Caco-2 (cell line): ENCODE data around the gene ARHGAP21. TPM values are rescaled to one million over a fixed set of nuclear protein-coding genes. Genes with fewer than 3 reads are reported as not detected.

Experiments used
- BruUV-seq: library from RNA; stranded (reverse); fragments of 400-500 nt; replicated peaks from 2 replicates; lab custom pipeline; 2021; lab: Mats Ljungman, UMichigan
- CTCF ChIA-PET: fragments of 300-600 bp; sonication (Branson Sonifier 250); formaldehyde crosslinking; loops from one replicate; lab custom pipeline; 2022; ENCODE audit warnings: antibody characterized with exemption; lab: Charles Lee
- POLR2A ChIA-PET: fragments of 300-600 bp; sonication (Branson Sonifier 250); formaldehyde crosslinking; loops from one replicate; lab custom pipeline; 2022; ENCODE audit warnings: antibody characterized with exemption; lab: Charles Lee
- DNase-seq, 2 experiments: peaks; one replicate each; pipeline versions ENCODE4 v3.0.0 to v3.0.0-alpha.2; 2020 to 2022
- H3K27me3 ChIP-seq: replicated peaks from 2 replicates; pipeline ENCODE4 v1.6.0; 2011; ENCODE audit warnings: low read length; ENCODE audit not compliant: control insufficient read depth, insufficient read depth
- H3K36me3 ChIP-seq: 2 replicates; pipeline ENCODE4 v1.5.1; 2011; ENCODE audit warnings: low read length; ENCODE audit not compliant: control insufficient read depth, insufficient read depth
- H3K4me1 ChIP-seq: fragments of 250-450 bp; sonication (Bioruptor Pico); 2 replicates; pipeline ENCODE4 v1.5.1; 2020; ENCODE audit warnings: mild to moderate bottlenecking
- H3K4me3 ChIP-seq: 2 replicates; pipeline ENCODE4 v1.5.1; 2011; ENCODE audit warnings: low read depth, mild to moderate bottlenecking, control low read depth, low read length
- H3K9me3 ChIP-seq: fragments of 250-450 bp; sonication (Bioruptor Pico); 2 replicates; pipeline ENCODE4 v1.5.1; 2020; ENCODE audit warnings: mild to moderate bottlenecking, moderate library complexity
- H3K27ac Mint-ChIP-seq: one replicate; pipeline ENCODE4 v1.8.0; 2022; ENCODE audit warnings: mixed read lengths; ENCODE audit not compliant: unreplicated experiment
- H3K27me3 Mint-ChIP-seq: one replicate; pipeline ENCODE4 v1.8.0; 2022; ENCODE audit warnings: mixed read lengths; ENCODE audit not compliant: insufficient read depth, unreplicated experiment
- H3K36me3 Mint-ChIP-seq: one replicate; pipeline ENCODE4 v1.8.0; 2022; ENCODE audit warnings: mild to moderate bottlenecking, mixed read lengths; ENCODE audit not compliant: insufficient read depth, unreplicated experiment
- H3K4me1 Mint-ChIP-seq: one replicate; pipeline ENCODE4 v1.8.0; 2022; ENCODE audit warnings: low read depth, mixed read lengths; ENCODE audit not compliant: unreplicated experiment
- H3K4me3 Mint-ChIP-seq: one replicate; pipeline ENCODE4 v1.8.0; 2022; ENCODE audit warnings: mild to moderate bottlenecking, moderate library complexity, mixed read lengths; ENCODE audit not compliant: unreplicated experiment
- H3K9me3 Mint-ChIP-seq: one replicate; pipeline ENCODE4 v1.8.0; 2022; ENCODE audit warnings: mixed read lengths; ENCODE audit not compliant: unreplicated experiment
- intact Hi-C: fragments of 100-400 bp; cut with micrococcal nuclease; formaldehyde crosslinking; loops from one replicate; pipeline ENCODE4 v1.10.0; 2022; ENCODE audit not compliant: unreplicated experiment
- total RNA-seq: library from RNA; stranded (reverse); gene quantifications from 2 replicates; pipeline ENCODE4 v1.2.3, GENCODE V29; 2022
- TF ChIP-seq, protein P1 (sequence below), 2 experiments: fragments of 200-600 bp in 1 of 2; IDR thresholded peaks; 1 replicate in 1 of 2; 2 replicates in 1 of 2; pipeline versions ENCODE4 v1.5.1 to v1.8.0; 2011 to 2022; ENCODE audit warnings: antibody characterized with exemption in 1 of 2, control low read depth in 1 of 2, inconsistent platforms in 1 of 2, low read depth in 1 of 2, low read length in 1 of 2, mild to moderate bottlenecking in 1 of 2, moderate library complexity in 1 of 2; ENCODE audit not compliant: insufficient read depth in 1 of 2, severe bottlenecking in 1 of 2, unreplicated experiment in 1 of 2

Gene ARHGAP21
- total RNA-seq, 1 experiment from 2014 or later, result 99.1 TPM

DNA sequence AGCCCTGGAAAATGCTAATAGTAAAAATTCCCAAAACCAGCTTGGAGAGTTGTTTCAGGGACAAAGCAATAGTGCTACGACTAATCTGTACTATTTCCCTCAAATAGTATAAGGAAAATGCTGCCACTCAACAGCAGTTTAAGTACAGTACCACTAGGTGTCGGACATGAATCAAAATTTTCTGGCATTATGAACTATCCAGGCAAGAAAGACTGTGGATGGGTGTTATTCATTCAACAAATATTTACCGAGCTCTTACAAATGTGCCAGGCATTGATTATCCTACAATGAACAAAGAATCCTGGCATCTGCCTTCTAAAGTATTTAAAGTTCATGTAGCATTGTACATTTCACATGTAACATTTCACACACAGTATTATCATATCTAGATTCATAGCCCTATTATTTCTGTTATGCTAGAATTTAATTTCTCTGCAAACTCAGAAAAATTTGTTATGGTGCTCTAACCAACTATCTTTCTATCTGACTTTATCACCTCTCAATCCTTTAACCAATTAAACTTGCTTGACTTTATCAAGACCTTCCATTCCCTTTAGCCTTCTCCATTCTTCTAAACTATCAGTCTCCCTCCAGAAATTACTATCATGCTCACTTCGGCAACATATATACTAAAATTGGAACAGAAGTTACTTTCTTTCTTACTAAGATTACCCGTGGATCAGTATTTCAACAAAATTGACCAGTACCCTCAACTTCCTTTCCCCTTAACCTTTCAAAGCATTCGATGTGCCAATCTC is 80.6 kb downstream of the ARHGAP21 start:
- H3K4me3 ChIP-seq, result no peak overlapping the region
- Mint-ChIP-seq H3K36me3 (peaks cover 4% of the 10 kb centered on the region), H3K4me1 (no peaks in the 10 kb centered on the region), H3K27me3 (no peaks in the 10 kb centered on the region), H3K4me3 (no peak overlapping the region), H3K9me3 (no peaks in the 10 kb centered on the region), H3K27ac (no peak overlapping the region)
- BruUV-seq, result no TSS peak
- no peaks in the 10 kb centered on the region for H3K9me3 ChIP-seq
- DNase-seq, result peak in 1 of 2 experiments; percentile 76
- no peaks in the 10 kb centered on the region for H3K27me3 ChIP-seq
- peaks cover 5% of the 10 kb centered on the region for H3K4me1 ChIP-seq
- TF ChIP-seq, protein P1, sequence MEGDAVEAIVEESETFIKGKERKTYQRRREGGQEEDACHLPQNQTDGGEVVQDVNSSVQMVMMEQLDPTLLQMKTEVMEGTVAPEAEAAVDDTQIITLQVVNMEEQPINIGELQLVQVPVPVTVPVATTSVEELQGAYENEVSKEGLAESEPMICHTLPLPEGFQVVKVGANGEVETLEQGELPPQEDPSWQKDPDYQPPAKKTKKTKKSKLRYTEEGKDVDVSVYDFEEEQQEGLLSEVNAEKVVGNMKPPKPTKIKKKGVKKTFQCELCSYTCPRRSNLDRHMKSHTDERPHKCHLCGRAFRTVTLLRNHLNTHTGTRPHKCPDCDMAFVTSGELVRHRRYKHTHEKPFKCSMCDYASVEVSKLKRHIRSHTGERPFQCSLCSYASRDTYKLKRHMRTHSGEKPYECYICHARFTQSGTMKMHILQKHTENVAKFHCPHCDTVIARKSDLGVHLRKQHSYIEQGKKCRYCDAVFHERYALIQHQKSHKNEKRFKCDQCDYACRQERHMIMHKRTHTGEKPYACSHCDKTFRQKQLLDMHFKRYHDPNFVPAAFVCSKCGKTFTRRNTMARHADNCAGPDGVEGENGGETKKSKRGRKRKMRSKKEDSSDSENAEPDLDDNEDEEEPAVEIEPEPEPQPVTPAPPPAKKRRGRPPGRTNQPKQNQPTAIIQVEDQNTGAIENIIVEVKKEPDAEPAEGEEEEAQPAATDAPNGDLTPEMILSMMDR (IDR thresholded peaks at IDR 0.05; ENCODE audit: insufficient read depth in 1 of 2, low read depth in 1 of 2, low read length in 1 of 2, severe bottlenecking in 1 of 2, unreplicated experiment in 1 of 2), result peak; percentile 85 to 89
- H3K36me3 ChIP-seq, result no peaks in the 10 kb centered on the region
- POLR2A ChIA-PET, result no interaction called here
- intact Hi-C loops, result loop anchor here (1.0 to 10.0 kb wide), 8 partner anchors 38 to 584 kb away; partner anchors contain the start of genes ENKUR, PRTFDC1 and THNSL1
- CTCF ChIA-PET, result interaction anchor here (0.6 to 1.8 kb wide), 13 partner anchors 25 to 558 kb away, joined by 3 to 15 read pairs (median 6); partner anchors contain the start of genes ARHGAP21, ENKUR, PRTFDC1 and THNSL1

DNA sequence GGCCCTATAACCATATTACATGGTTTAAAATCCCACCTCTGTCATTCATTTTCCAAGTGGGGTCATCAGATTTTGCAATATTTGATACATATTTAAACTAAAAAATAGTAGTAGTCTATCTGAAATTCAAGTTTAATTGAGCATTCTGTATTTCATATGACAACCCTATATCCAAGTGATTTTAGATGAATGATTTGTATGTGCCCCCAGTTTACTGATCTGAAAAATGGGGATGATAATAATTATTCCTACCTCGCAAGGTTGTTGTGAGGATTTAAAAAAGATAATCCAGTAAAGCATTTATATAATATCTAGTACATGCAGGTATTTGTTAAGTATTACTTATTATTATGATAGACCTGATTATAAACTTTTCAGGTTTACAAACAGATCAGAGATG is 84.6 kb downstream of the ARHGAP21 start:
- no peak for DNase-seq
- no peak overlapping the region for H3K4me3 Mint-ChIP-seq
- H3K4me1 Mint-ChIP-seq, result peaks cover 7% of the 10 kb centered on the region
- ChIA-PET CTCF (no interaction called here), POLR2A (no interaction called here)
- no peaks in the 10 kb centered on the region for H3K9me3 Mint-ChIP-seq
- Histone ChIP-seq H3K4me3 (no peak overlapping the region), H3K9me3 (no peaks in the 10 kb centered on the region), H3K4me1 (peaks cover 9% of the 10 kb centered on the region), H3K27me3 (no peaks in the 10 kb centered on the region), H3K36me3 (no peaks in the 10 kb centered on the region)
- H3K27me3 Mint-ChIP-seq, result no peaks in the 10 kb centered on the region
- intact Hi-C loops, result no loop called here
- no peak overlapping the region for H3K27ac Mint-ChIP-seq
- TF ChIP-seq, protein P1 (IDR thresholded peaks at IDR 0.05; ENCODE audit: insufficient read depth in 1 of 2, low read depth in 1 of 2, low read length in 1 of 2, severe bottlenecking in 1 of 2, unreplicated experiment in 1 of 2), result no peak
- BruUV-seq, result no TSS peak
- H3K36me3 Mint-ChIP-seq, result peaks cover 6% of the 10 kb centered on the region

DNA sequence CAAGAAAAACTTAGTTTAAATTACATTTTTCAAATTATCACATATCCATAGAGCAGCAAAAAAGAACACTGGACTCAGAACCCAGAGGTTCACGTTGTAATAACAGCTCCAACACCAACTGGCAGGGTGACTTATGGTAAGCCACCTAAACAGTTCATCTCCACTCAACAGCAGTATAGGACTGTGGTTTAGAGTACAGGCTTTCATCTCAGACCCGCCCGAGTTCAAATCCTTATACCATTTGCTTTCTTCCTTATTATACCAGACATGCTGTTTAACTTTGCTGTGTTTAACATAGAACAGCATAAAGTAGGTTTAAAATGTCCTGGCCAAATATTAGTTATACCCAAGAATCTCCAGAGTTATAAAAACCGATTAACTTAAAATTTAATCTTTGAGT is 97.9 kb downstream of the ARHGAP21 start:
- Histone ChIP-seq H3K36me3 (no peaks in the 10 kb centered on the region), H3K4me1 (no peaks in the 10 kb centered on the region), H3K27me3 (no peaks in the 10 kb centered on the region), H3K4me3 (no peak overlapping the region), H3K9me3 (no peaks in the 10 kb centered on the region)
- ChIA-PET CTCF (no interaction called here), POLR2A (no interaction called here)
- no peak overlapping the region for H3K4me3 Mint-ChIP-seq
- TF ChIP-seq, protein P1 (IDR thresholded peaks at IDR 0.05; ENCODE audit: insufficient read depth in 1 of 2, low read depth in 1 of 2, low read length in 1 of 2, severe bottlenecking in 1 of 2, unreplicated experiment in 1 of 2), result no peak
- intact Hi-C loops, result no loop called here
- peaks cover 19% of the 10 kb centered on the region for H3K36me3 Mint-ChIP-seq
- DNase-seq, result no peak
- H3K9me3 Mint-ChIP-seq, result no peaks in the 10 kb centered on the region
- H3K4me1 Mint-ChIP-seq, result peaks cover 7% of the 10 kb centered on the region
- H3K27me3 Mint-ChIP-seq, result no peaks in the 10 kb centered on the region
- H3K27ac Mint-ChIP-seq, result no peak overlapping the region
- BruUV-seq, result no TSS peak
